RWPE2 (cell line): ENCODE results near the gene CFAP99.

Source experiments
- ATAC-seq: fragments of 200-7000 bp; cut with Tn5 transposase; 3 replicates; pipeline ENCODE4 v1.9.1; 2021; ENCODE audit warnings: low read depth
- DNase-seq: peaks from one replicate; pipeline ENCODE4 v3.0.0-alpha.2; 2020; ENCODE audit warnings: low spot score
- H3K27ac ChIP-seq: fragments of 450-650 bp; 2 replicates; pipeline ENCODE4 v1.5.1; 2017; ENCODE audit warnings: mild to moderate bottlenecking; ENCODE audit not compliant: poor library complexity, severe bottlenecking
- H3K27me3 ChIP-seq: fragments of 250-450 bp; sonication (Bioruptor Pico); 2 replicates; pipeline ENCODE4 v1.5.1; 2021; ENCODE audit warnings: mild to moderate bottlenecking, moderate library complexity; ENCODE audit not compliant: insufficient read depth, poor library complexity, severe bottlenecking
- H3K36me3 ChIP-seq: fragments of 250-450 bp; sonication (Bioruptor Pico); 2 replicates; pipeline ENCODE4 v1.5.1; 2020; ENCODE audit warnings: low read depth, mild to moderate bottlenecking, moderate library complexity
- H3K4me1 ChIP-seq: fragments of 250-450 bp; sonication (Bioruptor Pico); 2 replicates; pipeline ENCODE4 v1.5.1; 2021; ENCODE audit warnings: mild to moderate bottlenecking, moderate library complexity; ENCODE audit not compliant: insufficient read depth, poor library complexity, severe bottlenecking
- H3K4me3 ChIP-seq: fragments of 250-450 bp; sonication (Bioruptor Pico); 2 replicates; pipeline ENCODE4 v1.5.1; 2021; ENCODE audit warnings: mild to moderate bottlenecking, moderate library complexity; ENCODE audit not compliant: severe bottlenecking
- H3K9me3 ChIP-seq: fragments of 250-450 bp; sonication (Bioruptor Pico); 2 replicates; pipeline ENCODE4 v1.5.1; 2021; ENCODE audit warnings: mild to moderate bottlenecking, moderate library complexity; ENCODE audit not compliant: severe bottlenecking
- TF ChIP-seq, protein P1 (sequence below): fragments of 450-650 bp; IDR thresholded peaks from one replicate; pipeline ENCODE4 v1.5.1; 2017; ENCODE audit warnings: mild to moderate bottlenecking, moderate library complexity; ENCODE audit not compliant: poor library complexity, severe bottlenecking

The CFAP99 gene

DNA sequence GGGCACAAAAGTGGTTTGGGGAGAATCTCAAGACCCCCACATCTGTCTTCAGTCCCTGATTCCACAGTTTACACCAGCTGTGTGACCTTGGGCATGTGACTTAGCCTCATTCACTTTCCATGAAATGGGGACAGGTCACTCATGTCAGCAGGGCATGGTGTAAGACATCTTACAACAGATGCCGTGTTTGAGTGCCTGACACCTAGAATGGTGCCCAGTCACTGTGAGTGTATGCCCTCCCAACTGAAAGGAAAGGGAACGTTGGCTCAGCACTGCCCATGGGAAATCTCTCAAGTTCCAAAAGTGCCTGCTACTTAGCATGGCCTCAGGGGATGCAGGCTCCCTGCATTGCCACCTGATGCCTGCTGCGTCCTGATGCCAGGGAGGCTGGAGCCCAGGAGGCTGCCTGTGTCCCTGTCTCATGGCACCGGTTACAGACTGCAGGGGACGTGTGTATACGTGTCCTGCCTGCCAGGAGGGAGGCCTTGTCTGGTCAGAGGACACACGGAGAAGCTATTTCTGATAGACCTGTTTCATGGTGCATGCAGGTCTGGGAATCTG lies 82.4 kb downstream of the CFAP99 start:
- no peaks in the 10 kb centered on the region for H3K9me3 ChIP-seq
- ATAC-seq, result no peak
- H3K27ac ChIP-seq, result no peak overlapping the region
- TF ChIP-seq, protein P1, sequence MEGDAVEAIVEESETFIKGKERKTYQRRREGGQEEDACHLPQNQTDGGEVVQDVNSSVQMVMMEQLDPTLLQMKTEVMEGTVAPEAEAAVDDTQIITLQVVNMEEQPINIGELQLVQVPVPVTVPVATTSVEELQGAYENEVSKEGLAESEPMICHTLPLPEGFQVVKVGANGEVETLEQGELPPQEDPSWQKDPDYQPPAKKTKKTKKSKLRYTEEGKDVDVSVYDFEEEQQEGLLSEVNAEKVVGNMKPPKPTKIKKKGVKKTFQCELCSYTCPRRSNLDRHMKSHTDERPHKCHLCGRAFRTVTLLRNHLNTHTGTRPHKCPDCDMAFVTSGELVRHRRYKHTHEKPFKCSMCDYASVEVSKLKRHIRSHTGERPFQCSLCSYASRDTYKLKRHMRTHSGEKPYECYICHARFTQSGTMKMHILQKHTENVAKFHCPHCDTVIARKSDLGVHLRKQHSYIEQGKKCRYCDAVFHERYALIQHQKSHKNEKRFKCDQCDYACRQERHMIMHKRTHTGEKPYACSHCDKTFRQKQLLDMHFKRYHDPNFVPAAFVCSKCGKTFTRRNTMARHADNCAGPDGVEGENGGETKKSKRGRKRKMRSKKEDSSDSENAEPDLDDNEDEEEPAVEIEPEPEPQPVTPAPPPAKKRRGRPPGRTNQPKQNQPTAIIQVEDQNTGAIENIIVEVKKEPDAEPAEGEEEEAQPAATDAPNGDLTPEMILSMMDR, result no peak
- no peaks in the 10 kb centered on the region for H3K4me1 ChIP-seq
- no peak overlapping the region for H3K4me3 ChIP-seq
- no peaks in the 10 kb centered on the region for H3K27me3 ChIP-seq
- DNase-seq, result no peak
- H3K36me3 ChIP-seq, result peaks cover 90% of the 10 kb centered on the region

DNA sequence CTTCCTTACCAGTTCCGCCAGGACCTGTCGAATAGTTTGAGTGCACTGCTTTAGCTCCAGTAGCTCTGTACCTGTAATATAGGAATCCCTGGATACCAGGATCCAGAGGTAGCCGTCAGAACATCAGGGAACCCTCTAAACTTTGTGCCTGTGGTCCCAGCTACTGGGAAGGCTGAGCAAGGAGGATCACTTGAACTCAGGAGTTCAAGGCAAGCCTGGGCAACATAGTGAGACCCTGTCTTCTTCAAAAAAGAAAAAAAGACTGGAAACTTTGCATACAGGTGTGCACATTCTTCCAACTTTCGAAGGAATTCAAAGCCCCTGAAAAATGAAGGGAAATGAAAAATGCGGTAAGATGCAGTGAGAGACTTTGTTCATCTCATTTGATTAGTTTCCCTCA lies 85.1 kb downstream of the CFAP99 start:
- Histone ChIP-seq H3K4me1 (no peaks in the 10 kb centered on the region), H3K27me3 (no peaks in the 10 kb centered on the region), H3K4me3 (no peak overlapping the region), H3K27ac (no peak overlapping the region), H3K9me3 (no peaks in the 10 kb centered on the region), H3K36me3 (peaks cover 79% of the 10 kb centered on the region)
- no peak for DNase-seq
- TF ChIP-seq, protein P1, result no peak
- ATAC-seq, result no peak

GRCh38 chr4:2507259-2507658 lies 88.5 kb downstream of the CFAP99 start:
- TF ChIP-seq, protein P1, result no peak
- ATAC-seq (no peak), DNase-seq (no peak)
- no peaks in the 10 kb centered on the region for H3K4me1 ChIP-seq
- H3K9me3 ChIP-seq, result no peaks in the 10 kb centered on the region
- H3K27me3 ChIP-seq, result no peaks in the 10 kb centered on the region
- H3K4me3 ChIP-seq, result no peak overlapping the region
- H3K27ac ChIP-seq, result no peak overlapping the region
- peaks cover 69% of the 10 kb centered on the region for H3K36me3 ChIP-seq

- TF ChIP-seq, protein P1, result no peak
- no peak for ATAC-seq
These were observed 89.1 kb downstream of the CFAP99 start for GRCh38 chr4:2507855-2508254.

More at GRCh38 chr4:2507855-2508254, 89.1 kb downstream of the CFAP99 start:
- peaks cover 74% of the 10 kb centered on the region for H3K36me3 ChIP-seq
- no peak for DNase-seq
- no peaks in the 10 kb centered on the region for H3K27me3 ChIP-seq
- H3K9me3 ChIP-seq, result no peaks in the 10 kb centered on the region
- no peak overlapping the region for H3K4me3 ChIP-seq
- H3K4me1 ChIP-seq, result no peaks in the 10 kb centered on the region
- H3K27ac ChIP-seq, result no peak overlapping the region
